ENCODE measurements around the gene C6orf136. TPM values are rescaled to one million over a fixed set of nuclear protein-coding genes. Genes with fewer than 3 reads are reported as not detected.

Gene C6orf136
- total RNA-seq, 1 donor from 2014 or later = 13.4 TPM

GRCh38 chr6:30679765-30680535, 33.0 kb downstream of the C6orf136 start:
- peak overlapping the region; percentile 99 for H3K4me3 Mint-ChIP-seq (ENCODE audit: unreplicated experiment)
- H3K36me3 Mint-ChIP-seq (ENCODE audit: low read depth) = peaks cover 36% of the 10 kb centered on the region
- TF ChIP-seq, protein P1, sequence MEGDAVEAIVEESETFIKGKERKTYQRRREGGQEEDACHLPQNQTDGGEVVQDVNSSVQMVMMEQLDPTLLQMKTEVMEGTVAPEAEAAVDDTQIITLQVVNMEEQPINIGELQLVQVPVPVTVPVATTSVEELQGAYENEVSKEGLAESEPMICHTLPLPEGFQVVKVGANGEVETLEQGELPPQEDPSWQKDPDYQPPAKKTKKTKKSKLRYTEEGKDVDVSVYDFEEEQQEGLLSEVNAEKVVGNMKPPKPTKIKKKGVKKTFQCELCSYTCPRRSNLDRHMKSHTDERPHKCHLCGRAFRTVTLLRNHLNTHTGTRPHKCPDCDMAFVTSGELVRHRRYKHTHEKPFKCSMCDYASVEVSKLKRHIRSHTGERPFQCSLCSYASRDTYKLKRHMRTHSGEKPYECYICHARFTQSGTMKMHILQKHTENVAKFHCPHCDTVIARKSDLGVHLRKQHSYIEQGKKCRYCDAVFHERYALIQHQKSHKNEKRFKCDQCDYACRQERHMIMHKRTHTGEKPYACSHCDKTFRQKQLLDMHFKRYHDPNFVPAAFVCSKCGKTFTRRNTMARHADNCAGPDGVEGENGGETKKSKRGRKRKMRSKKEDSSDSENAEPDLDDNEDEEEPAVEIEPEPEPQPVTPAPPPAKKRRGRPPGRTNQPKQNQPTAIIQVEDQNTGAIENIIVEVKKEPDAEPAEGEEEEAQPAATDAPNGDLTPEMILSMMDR (IDR thresholded peaks at IDR 0.05) = no peak
- H3K27me3 Mint-ChIP-seq (ENCODE audit: low read depth) = no peaks in the 10 kb centered on the region
- peak overlapping the region; percentile 80 for H3K27ac Mint-ChIP-seq (ENCODE audit: unreplicated experiment)
- peaks cover 56% of the 10 kb centered on the region for H3K4me1 Mint-ChIP-seq (ENCODE audit: low read depth)
- H3K9me3 Mint-ChIP-seq (ENCODE audit: low read depth) = no peaks in the 10 kb centered on the region
- DNase-seq (ENCODE audit: low spot score) = no peak

- Mint-ChIP-seq H3K4me3 (ENCODE audit: unreplicated experiment) (peak overlapping the region; percentile 99), H3K4me1 (ENCODE audit: low read depth) (peaks cover 57% of the 10 kb centered on the region), H3K27me3 (ENCODE audit: low read depth) (no peaks in the 10 kb centered on the region), H3K36me3 (ENCODE audit: low read depth) (peaks cover 38% of the 10 kb centered on the region), H3K27ac (ENCODE audit: unreplicated experiment) (peak overlapping the region; percentile 97), H3K9me3 (ENCODE audit: low read depth) (no peaks in the 10 kb centered on the region)
- no peak for DNase-seq (ENCODE audit: low spot score)
- TF ChIP-seq, protein P1 (IDR thresholded peaks at IDR 0.05) = no peak
Measured at GRCh38 chr6:30681766-30682142, 34.8 kb downstream of the C6orf136 start.

DNA sequence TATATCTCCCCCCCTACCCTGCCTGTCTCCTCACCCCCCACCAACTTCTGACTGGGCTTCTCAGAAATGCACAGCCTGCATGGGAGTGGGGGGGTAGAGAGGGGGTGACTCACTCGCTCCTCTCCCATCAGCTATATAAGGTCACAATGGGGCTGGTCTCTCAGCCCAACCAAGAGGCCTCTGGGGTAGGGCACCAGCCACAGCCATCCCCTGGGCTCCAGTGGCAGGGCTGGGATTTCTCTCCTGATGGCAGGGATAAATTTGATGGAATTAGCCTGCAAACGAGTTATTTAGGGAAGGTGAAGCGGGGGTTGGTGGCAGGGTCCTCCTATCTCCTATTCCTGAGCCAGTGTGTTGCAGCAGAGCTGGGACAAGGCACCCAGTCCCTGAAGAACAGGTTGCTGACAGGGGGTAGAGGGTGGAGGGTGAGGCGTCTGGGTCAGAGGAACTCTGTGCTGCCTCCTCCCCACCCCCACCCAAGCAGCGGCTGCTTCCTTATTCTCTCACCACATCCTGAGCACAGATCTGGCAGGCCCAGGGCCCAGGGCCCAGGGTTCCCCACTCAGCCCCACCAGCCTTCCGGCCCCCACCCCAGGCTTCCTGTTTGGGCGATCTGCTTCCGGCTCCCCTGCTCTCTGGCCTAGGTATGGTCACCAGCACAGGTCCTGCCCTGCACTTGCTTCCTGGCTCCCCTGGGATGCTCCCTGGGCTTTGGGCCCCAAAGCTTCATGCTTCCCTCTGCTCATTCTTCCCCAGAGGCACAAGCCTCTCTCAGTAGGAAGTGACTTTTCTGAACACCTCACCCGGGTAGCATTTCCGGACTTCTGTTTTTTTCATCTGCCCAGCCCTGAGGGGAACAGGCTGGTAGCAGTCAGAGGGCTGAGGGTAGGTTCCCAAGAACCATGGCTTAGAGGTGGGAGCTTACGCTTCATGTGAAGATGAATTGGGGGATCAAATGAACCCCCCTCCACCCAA, 35.5 kb downstream of the C6orf136 start:
- no peaks in the 10 kb centered on the region for H3K27me3 Mint-ChIP-seq (ENCODE audit: low read depth)
- H3K36me3 Mint-ChIP-seq (ENCODE audit: low read depth) = peaks cover 35% of the 10 kb centered on the region
- DNase-seq (ENCODE audit: low spot score) = no peak
- peak overlapping the region; percentile 97 for H3K27ac Mint-ChIP-seq (ENCODE audit: unreplicated experiment)
- no peaks in the 10 kb centered on the region for H3K9me3 Mint-ChIP-seq (ENCODE audit: low read depth)
- H3K4me3 Mint-ChIP-seq (ENCODE audit: unreplicated experiment) = peak overlapping the region; percentile 99
- H3K4me1 Mint-ChIP-seq (ENCODE audit: low read depth) = peaks cover 57% of the 10 kb centered on the region
- TF ChIP-seq, protein P1 (IDR thresholded peaks at IDR 0.05) = no peak

DNA sequence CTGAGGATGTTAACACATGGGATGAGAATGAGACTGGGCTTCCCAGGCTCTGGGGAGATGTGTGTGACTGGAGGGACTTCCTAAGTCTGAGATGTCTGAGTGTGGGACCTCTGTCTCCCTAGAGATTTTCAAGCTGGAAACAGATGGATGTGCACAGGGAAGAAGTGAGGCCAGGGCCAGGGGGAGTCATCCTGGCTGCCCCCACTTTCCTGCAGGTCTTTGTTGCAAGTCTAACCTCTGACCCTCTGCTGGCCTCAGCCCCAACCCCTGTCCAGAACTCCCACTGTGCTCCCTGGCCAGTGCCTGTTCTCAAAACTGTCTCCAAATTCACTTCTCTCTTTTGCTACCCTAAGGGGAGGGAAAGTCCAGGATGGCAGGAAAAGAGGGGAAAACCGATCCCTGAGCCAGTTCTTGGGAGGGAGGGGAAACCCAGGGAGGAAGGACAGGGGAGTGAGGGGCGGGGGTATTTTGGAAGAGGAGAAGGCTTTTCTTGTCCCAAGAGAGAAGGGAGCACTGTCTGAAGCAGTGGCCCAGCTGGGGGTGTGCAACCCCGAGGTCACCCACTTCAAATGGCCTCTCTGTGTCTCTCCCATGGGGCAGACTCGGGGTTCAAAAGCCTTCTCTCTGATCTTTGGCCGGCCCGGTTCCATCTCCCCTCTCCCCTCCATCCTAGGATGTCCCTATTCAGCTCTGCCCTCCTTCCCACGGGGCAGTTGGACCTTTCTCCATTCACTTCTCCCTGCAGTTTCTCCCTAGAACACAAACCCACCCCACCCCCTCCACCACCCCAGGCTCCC, 36.4 kb downstream of the C6orf136 start:
- peaks cover 66% of the 10 kb centered on the region for H3K4me1 Mint-ChIP-seq (ENCODE audit: low read depth)
- H3K4me3 Mint-ChIP-seq (ENCODE audit: unreplicated experiment) = peak overlapping the region; percentile 99
- TF ChIP-seq, protein P1 (IDR thresholded peaks at IDR 0.05) = no peak
- no peaks in the 10 kb centered on the region for H3K27me3 Mint-ChIP-seq (ENCODE audit: low read depth)
- peaks cover 35% of the 10 kb centered on the region for H3K36me3 Mint-ChIP-seq (ENCODE audit: low read depth)
- no peak for DNase-seq (ENCODE audit: low spot score)
- no peaks in the 10 kb centered on the region for H3K9me3 Mint-ChIP-seq (ENCODE audit: low read depth)
- H3K27ac Mint-ChIP-seq (ENCODE audit: unreplicated experiment) = peak overlapping the region; percentile 97

Measured in chondrocyte (in vitro differentiated cells).